HEK293T (cell line): ENCODE measurements around the gene ZNF768.

Source experiments
- ARNT ChIP-seq: fragments of 450-650 bp; IDR thresholded peaks from 2 replicates; pipeline ENCODE4 v1.6.1; 2017; ENCODE audit warnings: mild to moderate bottlenecking
- BHLHE40 ChIP-seq: fragments of 450-650 bp; IDR thresholded peaks from 2 replicates; pipeline ENCODE4 v1.6.1; 2016; ENCODE audit warnings: mild to moderate bottlenecking, moderate library complexity, borderline replicate concordance
- ELF4 ChIP-seq: fragments of 450-650 bp; IDR thresholded peaks from 2 replicates; pipeline ENCODE4 v1.6.1; 2017; ENCODE audit warnings: antibody characterized with exemption
- FOXA1 ChIP-seq: fragments of 450-650 bp; IDR thresholded peaks from 2 replicates; pipeline ENCODE4 v1.6.1; 2016; ENCODE audit warnings: mild to moderate bottlenecking
- FOXK2 ChIP-seq: fragments of 450-650 bp; IDR thresholded peaks from 2 replicates; pipeline ENCODE4 v1.6.1; 2016; ENCODE audit warnings: mild to moderate bottlenecking
- FOXM1 ChIP-seq: fragments of 450-650 bp; IDR thresholded peaks from 2 replicates; pipeline ENCODE4 v1.6.1; 2017; ENCODE audit warnings: mild to moderate bottlenecking, borderline replicate concordance
- HDGF ChIP-seq: fragments of 450-650 bp; IDR thresholded peaks from 2 replicates; pipeline ENCODE4 v1.6.1; 2017; ENCODE audit warnings: antibody characterized with exemption, borderline replicate concordance
- SP1 ChIP-seq: fragments of 450-650 bp; IDR thresholded peaks from 2 replicates; pipeline ENCODE4 v1.6.1; 2017
- SUZ12 ChIP-seq: fragments of 450-650 bp; IDR thresholded peaks from 2 replicates; pipeline ENCODE4 v1.6.1; 2016; ENCODE audit warnings: mild to moderate bottlenecking

GRCh38 chr16:30491744-30492308, 34.5 kb downstream of the ZNF768 start:
- TF ChIP-seq BHLHE40, result no peak
- TF ChIP-seq FOXM1, result no peak
- no peak for TF ChIP-seq ARNT
- TF ChIP-seq FOXA1, result no peak
- TF ChIP-seq ELF4, result no peak
- TF ChIP-seq HDGF, result no peak
- TF ChIP-seq SUZ12, result no peak
- no peak for TF ChIP-seq FOXK2
- TF ChIP-seq SP1, result no peak
